EL (cell line): ENCODE measurements around the gene ICAM3.

Experiments used
- DNase-seq: peaks from one replicate; pipeline ENCODE4 v3.0.0-alpha.2; 2016

The ICAM3 gene

DNA sequence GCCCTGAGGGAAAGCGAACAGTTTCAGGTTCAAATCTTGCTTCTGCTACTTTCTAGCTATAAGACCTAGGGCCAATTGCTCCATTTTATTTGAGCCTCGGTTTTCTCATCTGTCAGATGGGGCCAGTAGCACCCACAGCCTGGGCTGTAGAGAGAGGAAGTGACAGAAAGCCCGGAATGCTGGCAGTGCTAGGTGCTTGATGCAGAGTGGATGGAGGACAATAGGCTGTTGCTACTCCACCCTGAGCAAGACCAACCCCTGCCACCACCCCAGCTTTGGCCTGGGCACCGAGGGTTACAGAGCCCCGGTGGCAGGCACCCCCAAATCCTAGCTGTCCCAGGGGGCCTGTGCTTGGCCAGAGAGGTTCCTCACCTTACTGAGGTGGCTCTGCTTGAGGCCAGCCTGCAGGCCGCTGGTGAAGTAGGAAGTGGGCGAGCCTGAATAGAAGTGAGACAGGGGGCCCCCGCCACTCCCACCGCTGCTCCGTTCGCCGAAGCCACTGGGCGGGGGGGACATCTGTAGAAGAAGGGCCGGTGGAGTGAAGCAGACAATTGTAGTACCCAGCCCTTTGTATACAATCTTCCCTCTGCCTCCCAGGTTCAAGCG lies 21.5 kb downstream of the ICAM3 start:
- DNase-seq, result no peak

DNA sequence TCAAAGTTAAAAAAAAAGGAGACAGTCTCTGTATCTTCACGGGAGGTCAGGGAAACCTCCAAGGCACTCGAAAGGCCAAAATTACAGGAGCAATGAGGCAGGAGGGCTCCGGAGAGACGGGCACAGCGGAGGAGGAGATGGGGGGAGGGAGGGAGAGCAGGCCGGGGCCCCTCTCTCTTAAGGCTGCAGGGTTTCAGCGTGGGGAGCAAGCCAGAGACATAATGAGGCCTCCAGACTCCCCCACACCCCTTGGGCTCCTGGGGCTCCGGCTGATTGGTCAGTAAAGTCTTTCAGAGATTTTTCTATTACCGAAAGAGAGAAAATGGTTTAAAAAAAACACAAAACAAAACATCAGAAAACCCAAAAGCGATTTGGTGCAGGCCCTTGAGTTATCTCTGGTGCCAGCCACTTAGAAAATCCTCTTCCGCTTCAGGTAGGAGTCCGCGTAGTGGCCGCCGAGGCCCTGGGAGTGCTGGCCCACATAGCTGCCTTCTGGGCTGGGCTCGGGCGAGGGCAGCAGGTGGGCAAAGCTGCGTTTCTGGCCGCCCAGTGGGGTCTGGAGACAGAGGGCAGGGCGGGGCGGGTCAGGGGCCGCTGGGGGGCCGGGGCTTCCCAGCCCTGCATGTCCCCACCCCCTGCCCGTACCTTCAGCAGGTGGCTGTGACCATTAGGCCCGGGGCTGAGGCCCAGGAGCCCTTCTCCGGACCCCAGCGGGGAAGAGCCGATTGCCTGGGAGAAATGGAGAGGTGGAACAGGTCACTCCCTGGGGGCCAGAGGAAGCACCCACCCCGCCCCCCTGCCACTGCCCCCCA lies 22.2 kb downstream of the ICAM3 start:
- DNase-seq, result no peak

- DNase-seq, result no peak
Measured at GRCh38 chr19:10316229-10317044, 23.0 kb downstream of the ICAM3 start.

GRCh38 chr19:10315335-10316214 lies 23.8 kb downstream of the ICAM3 start, which contains the start of gene FDX2:
TSS of gene FDX2 (minus strand) at chr19:10316015. CDS start at chr19:10315996, 19 bp downstream.
- peak; percentile 83 for DNase-seq

- DNase-seq, result no peak
Measured at GRCh38 chr19:10309423-10309822, 30.0 kb downstream of the ICAM3 start, which contains the start of gene ZGLP1. TSS of gene ZGLP1 (minus strand) at chr19:10309815.

DNA sequence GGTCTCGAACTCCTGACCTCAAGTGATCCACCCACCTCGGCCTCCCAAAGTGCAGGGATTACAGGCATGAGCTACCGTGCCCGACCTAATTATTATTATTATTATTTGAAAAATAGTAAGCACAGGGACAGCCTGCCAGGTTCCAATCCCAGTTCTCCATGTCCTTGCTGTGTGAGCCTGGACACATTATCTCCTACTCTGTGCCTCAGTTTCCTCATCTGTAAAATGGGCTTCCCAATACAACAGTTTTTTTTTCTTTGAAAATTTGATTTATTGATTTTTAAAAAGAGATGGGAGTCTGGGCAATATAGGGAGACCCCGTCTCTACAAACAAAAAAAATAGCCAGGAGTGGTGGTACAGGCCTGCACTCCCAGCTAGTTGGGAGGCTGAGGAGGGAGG lies 33.1 kb downstream of the ICAM3 start:
- no peak for DNase-seq

DNA sequence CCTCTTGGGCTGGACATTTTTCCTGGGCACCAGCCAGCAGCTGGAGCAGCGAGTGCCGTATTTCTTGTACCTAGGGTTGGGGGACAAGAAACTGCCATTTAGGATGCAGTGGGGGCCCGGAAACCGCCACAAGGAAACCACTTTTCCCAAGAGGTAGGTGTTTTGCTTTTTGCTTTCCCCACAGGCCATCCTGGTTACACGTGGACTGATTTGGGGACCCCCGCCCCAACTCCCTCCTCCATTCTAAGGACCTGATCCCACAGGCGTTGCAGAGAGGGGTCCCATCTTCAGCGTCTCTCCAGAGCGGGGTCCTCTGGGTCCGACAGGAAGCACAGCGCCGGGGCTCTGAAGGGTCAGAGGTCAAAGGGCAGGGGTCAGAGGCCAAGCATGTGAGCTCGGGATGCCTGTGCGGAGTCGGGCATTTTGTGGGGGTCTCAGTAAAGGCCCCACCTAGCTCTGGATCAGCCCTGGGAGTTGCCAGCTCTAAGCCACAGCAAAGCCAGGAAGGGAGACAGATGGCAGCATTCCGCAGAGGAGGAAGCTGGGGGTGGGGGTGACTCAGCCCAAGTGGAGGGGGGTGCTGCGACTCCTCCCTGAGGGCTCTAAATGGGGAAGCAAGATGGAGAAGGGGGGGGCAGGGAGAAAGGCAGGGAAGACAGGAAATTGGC lies 34.2 kb downstream of the ICAM3 start:
- DNase-seq, result peak; percentile 76

- no peak for DNase-seq
Measured at GRCh38 chr19:10299545-10300458, 39.6 kb downstream of the ICAM3 start.

GRCh38 chr19:10295847-10296591 lies 43.4 kb downstream of the ICAM3 start:
- no peak for DNase-seq

- no peak for DNase-seq
Measured at GRCh38 chr19:10295305-10295846, 44.0 kb downstream of the ICAM3 start.

- no peak for DNase-seq
Measured at GRCh38 chr19:10294368-10294697, 45.1 kb downstream of the ICAM3 start.

DNA sequence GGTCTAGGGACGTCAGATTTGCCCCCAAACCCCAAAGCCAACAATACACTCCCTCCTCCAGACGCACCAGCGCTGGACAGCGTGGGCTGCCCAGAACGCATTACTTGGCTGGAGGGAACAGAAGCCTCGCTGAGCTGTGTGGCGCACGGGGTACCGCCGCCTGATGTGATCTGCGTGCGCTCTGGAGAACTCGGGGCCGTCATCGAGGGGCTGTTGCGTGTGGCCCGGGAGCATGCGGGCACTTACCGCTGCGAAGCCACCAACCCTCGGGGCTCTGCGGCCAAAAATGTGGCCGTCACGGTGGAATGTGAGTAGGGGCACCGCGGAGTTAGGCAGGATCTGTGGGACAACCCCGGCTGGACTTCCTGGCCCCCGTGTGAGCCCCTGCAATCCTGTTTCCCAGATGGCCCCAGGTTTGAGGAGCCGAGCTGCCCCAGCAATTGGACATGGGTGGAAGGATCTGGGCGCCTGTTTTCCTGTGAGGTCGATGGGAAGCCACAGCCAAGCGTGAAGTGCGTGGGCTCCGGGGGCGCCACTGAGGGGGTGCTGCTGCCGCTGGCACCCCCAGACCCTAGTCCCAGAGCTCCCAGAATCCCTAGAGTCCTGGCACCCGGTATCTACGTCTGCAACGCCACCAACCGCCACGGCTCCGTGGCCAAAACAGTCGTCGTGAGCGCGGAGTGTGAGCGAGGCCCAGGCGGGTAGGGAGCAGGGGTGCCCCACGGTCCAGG lies 45.6 kb downstream of the ICAM3 start:
- no peak for DNase-seq

DNA sequence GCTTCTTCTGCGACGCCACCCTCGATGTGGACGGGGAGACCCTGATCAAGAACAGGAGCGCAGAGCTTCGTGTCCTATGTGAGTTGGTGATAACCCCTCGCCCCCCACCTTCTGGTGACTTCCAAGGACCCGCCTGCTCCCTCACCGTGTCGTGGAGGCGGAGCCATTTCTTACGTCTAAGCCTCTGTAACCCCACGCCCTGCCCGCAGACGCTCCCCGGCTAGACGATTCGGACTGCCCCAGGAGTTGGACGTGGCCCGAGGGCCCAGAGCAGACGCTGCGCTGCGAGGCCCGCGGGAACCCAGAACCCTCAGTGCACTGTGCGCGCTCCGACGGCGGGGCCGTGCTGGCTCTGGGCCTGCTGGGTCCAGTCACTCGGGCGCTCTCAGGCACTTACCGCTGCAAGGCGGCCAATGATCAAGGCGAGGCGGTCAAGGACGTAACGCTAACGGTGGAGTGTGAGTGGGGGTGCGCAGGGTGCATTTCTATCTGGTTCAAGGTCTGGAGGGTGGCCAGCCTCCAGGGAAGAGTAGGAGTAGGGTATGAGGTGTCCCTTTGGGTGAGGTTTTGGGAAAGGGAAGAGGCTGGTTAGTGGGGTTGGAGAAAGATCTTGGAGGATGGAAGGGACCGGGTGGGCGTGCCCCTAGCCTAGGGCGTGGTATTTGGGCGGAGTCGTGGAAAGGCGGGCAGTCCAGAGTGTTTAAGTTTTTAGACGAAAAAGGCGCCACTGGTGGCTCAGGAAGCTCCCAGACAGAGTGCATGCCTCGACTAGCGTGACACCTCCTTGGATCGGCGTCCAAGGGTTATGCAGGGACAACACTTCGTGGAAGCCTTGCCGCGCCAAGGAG lies 46.4 kb downstream of the ICAM3 start:
- DNase-seq, result no peak

DNA sequence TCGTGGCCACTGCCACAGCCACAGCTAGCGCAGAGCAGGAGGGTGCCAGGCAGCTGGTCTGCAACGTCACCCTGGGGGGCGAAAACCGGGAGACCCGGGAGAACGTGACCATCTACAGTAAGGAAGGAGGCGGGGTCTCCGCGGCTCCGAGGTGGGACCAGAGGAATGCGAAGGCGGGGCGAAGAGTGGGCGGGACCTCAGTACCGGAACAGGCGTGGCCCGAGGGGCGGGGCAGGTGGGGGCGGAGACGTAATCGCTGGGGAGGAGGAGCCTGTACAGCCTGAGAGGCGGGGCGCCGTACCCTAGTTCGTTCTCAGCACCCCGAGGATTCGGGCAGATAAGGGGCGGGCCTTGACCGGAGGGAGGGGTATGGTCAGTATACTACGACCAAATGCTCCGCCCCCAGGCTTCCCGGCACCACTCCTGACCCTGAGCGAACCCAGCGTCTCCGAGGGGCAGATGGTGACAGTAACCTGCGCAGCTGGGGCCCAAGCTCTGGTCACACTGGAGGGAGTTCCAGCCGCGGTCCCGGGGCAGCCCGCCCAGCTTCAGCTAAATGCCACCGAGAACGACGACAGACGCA lies 47.1 kb downstream of the ICAM3 start:
- DNase-seq, result peak; percentile 81

DNA sequence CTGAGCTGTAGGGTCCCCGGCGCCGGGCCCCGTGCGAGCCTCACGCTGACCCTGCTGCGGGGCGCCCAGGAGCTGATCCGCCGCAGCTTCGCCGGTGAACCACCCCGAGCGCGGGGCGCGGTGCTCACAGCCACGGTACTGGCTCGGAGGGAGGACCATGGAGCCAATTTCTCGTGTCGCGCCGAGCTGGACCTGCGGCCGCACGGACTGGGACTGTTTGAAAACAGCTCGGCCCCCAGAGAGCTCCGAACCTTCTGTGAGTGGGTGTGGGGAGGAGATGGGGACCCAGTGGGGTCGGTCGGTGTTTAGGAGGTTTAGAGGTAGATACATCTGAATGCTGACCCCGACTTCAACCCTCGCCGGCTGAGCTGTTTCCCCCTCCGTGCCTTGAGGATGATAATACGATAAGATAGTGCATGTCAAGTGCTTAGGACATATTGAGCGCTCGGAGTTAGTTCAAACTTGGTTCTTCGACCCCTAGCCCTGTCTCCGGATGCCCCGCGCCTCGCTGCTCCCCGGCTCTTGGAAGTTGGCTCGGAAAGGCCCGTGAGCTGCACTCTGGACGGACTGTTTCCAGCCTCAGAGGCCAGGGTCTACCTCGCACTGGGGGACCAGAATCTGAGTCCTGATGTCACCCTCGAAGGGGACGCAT lies 47.7 kb downstream of the ICAM3 start:
- DNase-seq, result no peak

DNA sequence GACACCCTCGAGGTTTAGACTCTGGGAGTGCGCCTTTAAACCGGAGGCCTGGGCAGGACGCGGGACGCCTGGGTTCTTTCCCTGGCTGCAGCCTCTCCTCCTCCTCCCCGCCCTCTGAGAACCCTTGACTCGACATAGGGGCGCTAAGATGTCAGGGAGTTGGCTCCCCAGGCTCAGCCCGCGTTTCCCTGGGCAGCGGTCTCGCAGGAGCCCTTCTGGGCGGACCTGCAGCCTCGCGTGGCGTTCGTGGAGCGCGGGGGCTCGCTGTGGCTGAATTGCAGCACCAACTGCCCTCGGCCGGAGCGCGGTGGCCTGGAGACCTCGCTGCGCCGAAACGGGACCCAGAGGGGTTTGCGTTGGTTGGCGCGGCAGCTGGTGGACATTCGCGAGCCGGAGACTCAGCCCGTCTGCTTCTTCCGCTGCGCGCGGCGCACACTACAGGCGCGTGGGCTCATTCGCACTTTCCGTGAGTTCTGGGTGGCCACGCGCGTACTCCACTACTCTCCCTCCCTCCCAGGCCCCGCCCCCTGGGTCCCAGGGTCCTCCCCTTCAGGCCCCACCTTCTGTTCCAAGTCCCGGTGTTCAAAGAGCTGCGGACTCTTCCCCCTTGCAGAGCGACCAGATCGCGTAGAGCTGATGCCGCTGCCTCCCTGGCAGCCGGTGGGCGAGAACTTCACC lies 48.4 kb downstream of the ICAM3 start:
- DNase-seq, result peak; percentile 75
